ENCODE results near the gene PHF21A.

Gene PHF21A

DNA sequence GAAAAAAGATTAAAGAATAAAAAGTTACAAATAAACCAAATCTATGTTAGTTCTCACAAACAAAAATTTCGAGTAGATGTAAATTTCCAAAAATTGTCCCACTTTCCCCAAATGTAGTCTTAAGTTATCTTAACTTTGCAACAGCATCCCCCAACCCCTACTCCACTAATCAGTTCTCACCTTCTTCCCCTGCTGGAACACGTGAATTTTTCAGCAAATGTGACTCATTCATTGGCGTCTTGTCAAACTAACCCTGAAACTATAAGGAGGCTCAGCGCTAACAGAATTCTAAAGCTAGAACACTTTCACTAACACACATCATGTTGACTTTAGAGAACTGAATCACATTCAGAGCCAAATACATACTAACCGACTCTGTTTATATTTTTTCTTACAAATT lies 46.1 kb downstream of the PHF21A start:
- DNase-seq (ENCODE audit: low spot score): no peak

DNA sequence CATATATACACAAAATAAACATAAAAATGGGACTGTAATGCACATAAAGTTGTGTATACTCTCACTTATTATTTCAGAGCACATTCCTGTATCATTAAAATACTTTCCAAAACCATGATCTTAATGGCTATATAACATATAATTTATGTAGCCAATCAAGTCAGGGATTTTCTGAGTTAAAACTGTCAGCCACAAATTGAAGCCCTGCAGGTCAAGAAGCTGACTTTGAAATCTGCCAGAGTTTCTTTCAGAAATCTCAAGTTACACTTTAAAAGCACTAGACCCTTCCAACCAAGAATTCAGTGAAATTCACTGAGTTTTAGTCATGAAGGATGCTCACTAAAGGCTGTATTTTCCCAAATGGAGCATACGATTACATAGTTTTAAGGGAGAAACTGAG lies 47.6 kb downstream of the PHF21A start:
- no peak for DNase-seq (ENCODE audit: low spot score)

DNA sequence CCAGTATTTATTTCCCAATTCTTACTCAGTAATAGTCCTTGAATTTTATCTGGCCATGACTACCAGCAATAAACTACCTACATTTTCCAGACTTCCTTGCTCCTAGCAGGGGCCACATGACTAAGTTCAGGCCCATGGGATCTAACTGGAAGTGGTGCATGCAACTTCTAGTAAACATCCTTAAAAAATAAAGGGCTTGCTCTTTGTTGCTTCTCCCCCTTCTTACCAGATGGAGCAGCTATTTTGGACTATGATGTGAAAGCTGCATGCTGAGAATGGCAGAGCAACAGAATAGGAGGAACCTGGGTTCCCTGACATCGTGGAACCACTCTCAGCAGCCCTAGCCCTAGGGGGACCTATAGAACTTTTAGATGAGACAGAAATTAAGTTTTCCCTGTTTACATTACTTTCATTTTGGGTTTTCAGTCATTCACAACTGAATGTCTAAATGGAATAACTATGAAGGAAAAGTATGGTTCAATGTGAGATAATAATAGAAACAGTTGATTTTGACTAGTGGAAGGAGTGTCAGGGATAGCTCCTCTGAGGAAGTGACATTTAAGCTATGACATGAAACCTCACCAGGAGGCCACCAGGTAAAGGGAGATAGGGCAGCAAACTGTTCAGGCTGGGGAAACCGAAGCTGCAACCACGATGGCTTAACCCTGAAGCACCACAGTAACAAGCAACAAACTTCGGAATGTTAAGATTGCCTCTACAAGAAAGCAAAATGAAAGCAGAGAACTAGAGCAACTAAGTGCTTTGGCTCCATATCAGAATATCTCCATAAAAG lies 48.9 kb downstream of the PHF21A start:
- no peak for DNase-seq (ENCODE audit: low spot score)

DNA sequence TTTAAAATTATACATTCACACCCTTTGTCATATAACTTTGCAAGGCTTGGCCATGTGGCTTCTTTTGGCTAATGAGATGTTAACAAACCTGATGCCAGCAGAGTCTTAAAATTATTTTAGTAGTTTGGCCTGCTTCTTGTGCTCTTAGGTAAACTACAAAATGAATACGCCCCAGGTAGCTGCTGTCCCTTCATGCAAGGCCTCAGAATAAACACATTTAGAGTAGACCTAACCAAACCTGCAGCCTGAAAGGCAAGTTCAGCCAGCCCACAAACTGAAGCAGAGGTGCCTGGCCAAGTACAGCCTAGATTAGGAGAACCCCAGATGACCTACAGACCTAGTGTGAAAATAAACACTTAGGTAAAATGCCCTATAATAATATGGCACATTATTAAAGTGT lies 50.2 kb downstream of the PHF21A start:
- DNase-seq (ENCODE audit: low spot score): no peak

- DNase-seq (ENCODE audit: low spot score): no peak
Measured at GRCh38 chr11:46069595-46069994, 51.7 kb downstream of the PHF21A start.

DNA sequence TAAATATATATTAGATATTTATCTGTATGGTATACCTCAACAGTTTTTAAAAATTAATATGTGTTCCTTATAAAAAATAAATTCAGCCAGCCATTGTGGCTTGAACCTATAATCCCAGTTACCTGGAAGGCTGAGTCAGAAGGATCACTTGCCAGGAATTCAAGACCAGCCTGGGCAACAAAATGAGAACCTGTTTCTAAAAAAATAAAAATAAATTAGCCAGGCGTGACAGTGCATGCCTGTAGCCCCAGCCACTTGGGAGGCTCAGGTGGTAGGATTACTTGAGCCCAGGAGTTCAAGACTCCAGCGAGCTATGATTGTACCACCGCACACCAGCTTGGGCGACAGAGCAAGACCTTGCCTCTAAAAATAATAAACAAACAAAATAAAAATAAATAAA lies 54.9 kb downstream of the PHF21A start:
- DNase-seq (ENCODE audit: low spot score): no peak

DNA sequence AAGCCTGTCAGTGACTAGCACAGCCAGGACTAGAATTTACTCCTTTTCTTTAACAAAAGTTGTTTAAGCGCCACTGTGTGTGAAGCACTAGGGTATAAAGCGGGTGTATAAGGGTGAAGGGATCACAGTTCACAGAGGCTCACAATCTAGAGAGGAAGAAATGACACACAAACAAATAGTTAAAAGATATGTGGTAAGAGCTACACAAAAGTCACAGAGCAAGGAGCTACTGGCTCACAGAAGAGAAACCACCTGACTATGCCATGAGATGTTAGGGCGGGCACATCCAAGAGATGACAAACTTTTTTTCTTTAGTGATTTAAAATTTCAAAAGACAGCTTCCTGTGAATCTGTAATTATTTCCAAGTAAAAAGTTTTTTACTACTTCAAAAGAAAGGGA lies 55.6 kb downstream of the PHF21A start:
- no peak for DNase-seq (ENCODE audit: low spot score)

DNA sequence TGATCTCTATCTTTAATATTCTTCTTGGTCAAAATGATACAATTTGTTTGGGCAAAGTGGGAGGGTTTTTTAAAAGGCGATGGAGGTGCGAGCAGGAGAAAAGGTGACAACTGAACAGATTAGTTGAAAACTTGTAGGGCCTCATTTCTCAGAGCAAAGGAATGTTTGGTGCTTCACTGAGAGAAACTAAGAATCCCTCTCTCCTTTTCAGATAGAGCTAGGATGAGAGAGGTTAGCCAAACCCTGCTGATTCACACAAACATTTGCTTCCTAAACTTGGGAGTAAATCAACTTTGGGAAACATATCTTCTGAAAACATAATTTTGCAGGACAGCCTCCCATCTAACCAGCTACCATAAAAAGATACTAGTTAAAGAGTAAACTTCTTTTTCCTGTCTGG lies 57.0 kb downstream of the PHF21A start:
- DNase-seq (ENCODE audit: low spot score): no peak

DNA sequence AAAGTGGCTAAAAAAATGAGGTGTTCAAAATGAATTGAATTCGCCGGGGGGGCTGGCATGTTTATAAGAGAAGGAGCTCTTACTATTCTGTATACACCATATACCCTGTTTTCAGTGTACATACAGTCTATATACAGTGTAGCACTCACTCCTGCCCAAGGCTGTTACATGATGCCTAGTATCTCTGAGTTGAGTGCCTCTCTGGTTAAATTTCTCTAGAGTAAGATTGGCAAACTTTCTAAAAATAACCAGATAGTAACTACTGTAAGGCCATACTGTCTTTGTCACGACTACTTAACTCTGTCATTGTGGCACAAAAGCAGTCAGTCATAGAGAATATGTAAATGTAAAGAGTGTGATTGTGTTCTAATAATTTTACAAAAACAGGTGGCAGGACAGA lies 58.1 kb downstream of the PHF21A start:
- no peak for DNase-seq (ENCODE audit: low spot score)

GRCh38 chr11:46060013-46060412 lies 61.2 kb downstream of the PHF21A start:
- no peak for DNase-seq (ENCODE audit: low spot score)

DNA sequence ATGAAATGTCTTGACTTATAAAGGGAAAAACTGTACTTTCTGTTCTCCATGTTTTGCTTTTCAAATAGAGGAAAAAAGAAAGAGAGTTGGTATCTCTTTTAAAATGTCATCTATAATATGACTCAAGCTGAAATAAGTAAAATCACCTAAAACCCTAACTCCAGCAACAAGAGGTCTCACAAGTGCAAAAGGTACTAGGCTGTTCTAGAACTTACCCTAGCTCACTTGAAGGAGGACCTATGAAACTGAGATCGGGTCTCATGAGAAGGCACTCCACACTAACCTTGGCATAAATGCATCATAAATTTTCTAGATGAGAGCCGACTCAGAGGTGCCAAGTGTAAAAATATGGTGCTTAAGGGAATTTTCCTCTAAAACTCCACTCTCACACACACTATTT lies 63.8 kb downstream of the PHF21A start:
- no peak for DNase-seq (ENCODE audit: low spot score)

DNA sequence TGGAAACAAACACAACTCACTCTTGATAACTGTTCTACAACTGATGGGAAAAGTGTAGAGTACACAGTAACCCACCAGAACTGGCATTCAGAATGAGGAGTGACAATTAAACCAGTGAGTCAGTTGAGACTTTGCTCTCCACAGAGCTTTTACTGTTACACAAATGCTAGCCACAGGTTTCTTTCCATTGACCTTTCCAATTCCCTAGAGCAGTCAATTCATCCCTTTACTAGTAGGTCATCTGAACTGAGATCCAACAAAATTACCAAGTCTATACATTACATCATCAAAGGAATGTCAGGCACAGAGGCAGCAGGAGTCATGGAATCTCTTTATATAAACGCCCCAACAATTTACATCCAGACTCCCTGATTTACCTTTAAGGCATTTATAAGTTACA lies 65.9 kb downstream of the PHF21A start:
- DNase-seq (ENCODE audit: low spot score): no peak

DNA sequence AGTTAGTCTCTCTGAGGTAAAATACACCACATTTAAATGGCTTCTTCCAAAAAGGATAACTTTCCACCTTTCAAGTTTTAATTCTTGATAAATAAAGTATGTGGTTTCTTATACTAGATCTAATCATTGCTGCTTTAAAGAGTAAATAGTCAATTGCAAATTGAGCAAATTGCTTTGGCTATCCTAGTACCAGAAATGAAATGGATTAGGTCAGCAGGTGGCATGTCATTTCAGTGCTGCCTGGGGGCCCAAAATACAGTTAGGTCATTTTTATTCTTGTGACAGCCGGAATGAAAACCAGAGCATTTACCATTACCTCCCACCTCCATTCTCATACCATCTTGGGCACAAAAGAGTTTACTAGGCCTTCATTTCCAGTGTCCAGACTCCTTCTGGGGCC lies 70.2 kb downstream of the PHF21A start:
- DNase-seq (ENCODE audit: low spot score): no peak

- DNase-seq (ENCODE audit: low spot score): no peak
Measured at GRCh38 chr11:46050662-46051061, 70.6 kb downstream of the PHF21A start.

GRCh38 chr11:46050003-46050461 lies 71.2 kb downstream of the PHF21A start:
- DNase-seq (ENCODE audit: low spot score): no peak

- no peak for DNase-seq (ENCODE audit: low spot score)
Measured at GRCh38 chr11:46049325-46049897, 71.8 kb downstream of the PHF21A start.

DNA sequence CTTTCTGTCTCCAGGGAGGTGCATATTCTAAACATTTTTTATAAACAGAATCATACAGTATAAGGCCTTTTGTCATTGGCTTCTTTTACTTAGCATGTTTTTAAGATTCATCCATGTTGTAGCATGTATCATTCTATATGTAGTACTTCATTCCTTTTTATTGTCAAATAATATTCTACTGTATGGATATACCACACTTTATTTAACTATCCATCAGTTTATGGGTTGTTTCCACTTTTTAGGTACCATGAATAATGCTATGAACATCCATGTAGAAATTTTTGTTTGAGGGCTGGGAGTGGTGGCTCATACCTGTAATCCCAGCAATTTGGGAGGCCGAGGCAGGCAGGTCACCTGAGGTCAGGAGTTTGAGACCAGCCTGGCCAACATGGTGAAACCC lies 73.1 kb downstream of the PHF21A start:
- DNase-seq (ENCODE audit: low spot score): no peak

DNA sequence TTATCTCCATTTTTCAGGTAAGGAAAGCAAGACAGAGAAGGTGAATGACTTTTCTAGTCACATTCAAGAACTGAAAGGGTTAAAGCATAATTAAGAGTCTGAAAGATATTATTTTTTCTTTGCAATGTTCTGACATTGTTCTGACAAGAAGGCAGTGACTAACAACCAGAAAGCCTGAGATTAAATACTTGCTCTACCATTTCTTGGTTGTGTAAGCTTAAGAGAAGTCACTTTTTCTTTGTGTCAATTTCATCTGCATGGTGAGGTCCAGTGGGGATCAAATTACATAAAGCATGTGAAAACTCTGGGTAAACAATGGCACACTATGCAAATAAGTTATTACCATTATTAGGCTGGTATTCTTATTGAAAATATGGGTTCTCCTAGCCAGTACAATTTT lies 73.7 kb downstream of the PHF21A start:
- DNase-seq (ENCODE audit: low spot score): no peak

DNA sequence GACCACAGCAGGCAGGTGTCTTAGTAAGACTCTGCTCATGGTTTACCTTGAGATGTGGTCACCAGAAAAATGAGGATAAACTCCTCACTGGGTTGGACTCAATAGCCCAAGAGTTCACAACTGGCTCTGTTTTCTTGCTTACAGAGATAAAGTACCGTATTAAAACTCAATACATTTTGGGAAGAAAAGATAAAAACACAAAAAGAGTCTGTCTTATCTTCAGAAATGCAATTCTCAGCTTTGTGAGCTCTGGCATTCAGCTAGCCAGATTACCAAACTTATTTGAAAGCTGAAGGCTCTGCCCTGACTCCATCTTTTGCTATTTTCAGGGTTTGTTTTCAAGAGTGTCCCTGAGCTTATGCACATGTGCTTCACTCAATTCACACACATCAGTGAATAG lies 75.4 kb downstream of the PHF21A start:
- no peak for DNase-seq (ENCODE audit: low spot score)

- no peak for DNase-seq (ENCODE audit: low spot score)
Measured at GRCh38 chr11:46044601-46045000, 76.7 kb downstream of the PHF21A start.

DNA sequence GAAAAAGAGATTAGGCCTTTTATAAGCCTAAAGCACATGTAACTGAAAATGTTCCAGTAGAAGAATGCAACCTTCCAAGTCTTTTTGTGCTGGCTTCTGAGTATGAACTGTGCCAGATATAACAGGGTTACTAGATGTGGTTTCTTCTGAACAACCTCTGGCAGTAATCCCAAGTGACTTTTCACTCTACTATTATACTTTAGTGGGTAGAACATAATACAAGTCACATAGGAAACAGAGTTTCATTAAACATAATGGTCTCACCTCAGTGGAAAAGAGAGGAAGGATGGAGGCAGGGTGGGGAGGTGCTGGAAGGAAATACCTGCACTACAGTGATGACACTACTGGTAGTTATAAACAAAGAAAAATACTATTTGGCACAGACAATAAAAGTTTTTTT lies 81.3 kb downstream of the PHF21A start:
- no peak for DNase-seq (ENCODE audit: low spot score)

GRCh38 chr11:46038529-46038928 lies 82.7 kb downstream of the PHF21A start:
- DNase-seq (ENCODE audit: low spot score): no peak

DNA sequence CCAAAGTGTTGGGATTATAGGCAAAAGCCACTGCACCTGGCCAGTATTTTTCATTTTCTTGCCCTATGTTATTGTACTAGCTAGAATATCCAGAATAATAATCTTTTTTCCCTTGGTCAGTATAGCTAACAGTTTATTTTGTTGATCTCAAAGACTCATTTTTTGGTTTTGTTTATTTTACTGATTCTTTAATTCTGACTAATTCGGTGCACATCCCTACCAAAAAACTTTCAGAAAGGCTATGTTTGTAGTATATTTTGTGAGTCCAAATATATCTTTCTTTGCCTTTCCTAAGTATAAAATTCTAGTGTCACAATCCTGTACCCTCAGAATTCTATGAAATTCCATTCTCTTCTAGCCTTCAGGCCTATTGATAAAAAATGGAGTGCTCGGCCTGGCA lies 84.3 kb downstream of the PHF21A start:
- DNase-seq (ENCODE audit: low spot score): no peak

GRCh38 chr11:46036009-46036408 lies 85.2 kb downstream of the PHF21A start:
- DNase-seq (ENCODE audit: low spot score): no peak
